Testis (tissue), 5 donors: ENCODE results near the gene RSPH4A. TPM values are rescaled to one million over a fixed set of nuclear protein-coding genes. Genes with fewer than 3 reads are reported as not detected.

Experiments
- DNase-seq: peaks from one replicate; pipeline ENCODE4 v3.0.0-alpha.2; 2019
- H3K27ac ChIP-seq, 2 donors: fragments of 200-600 bp; sonication (generic); one replicate each; pipeline ENCODE4 v1.5.1; 2019
- H3K27me3 ChIP-seq: fragments of 200-600 bp; sonication (generic); one replicate; pipeline ENCODE4 v1.5.1; 2019
- H3K36me3 ChIP-seq: fragments of 200-600 bp; sonication (generic); one replicate; pipeline ENCODE4 v1.5.1; 2017; ENCODE audit warnings: low read depth; ENCODE audit errors: missing control alignments
- H3K4me1 ChIP-seq: fragments of 200-600 bp; sonication (generic); one replicate; pipeline ENCODE4 v1.5.1; 2019
- H3K4me3 ChIP-seq, 2 donors: fragments of 200-600 bp; sonication (generic); one replicate each; pipeline ENCODE4 v1.5.1; 2017 to 2019
- H3K9me3 ChIP-seq: fragments of 200-600 bp; sonication (generic); one replicate; pipeline ENCODE4 v1.5.1; 2017
- CTCF ChIP-seq, 3 experiments: fragments of 450-650 bp in 2 of 3; fragments of 200-600 bp in 1 of 3; sonication (generic) in 1 of 3; IDR thresholded peaks; one replicate each; pipeline ENCODE4 v1.5.1; 2016 to 2019; ENCODE audit warnings: antibody characterized with exemption in 3 of 3, mild to moderate bottlenecking in 2 of 3, moderate library complexity in 1 of 3
- POLR2A ChIP-seq: fragments of 450-650 bp; IDR thresholded peaks from one replicate; pipeline ENCODE4 v1.6.1; 2017; ENCODE audit warnings: antibody characterized with exemption, mild to moderate bottlenecking, moderate library complexity
- WGBS, 2 donors: methylation state at CpG; one replicate each; pipeline ENCODE4 v1.1.5; 2018; 5-methylcytosine and 5-hydroxymethylcytosine counted together
- intact Hi-C: fragments of 100-400 bp; cut with DNase I; formaldehyde crosslinking; loops from one replicate; pipeline ENCODE4 v1.15.1; 2023; ENCODE audit warnings: low total_unique reads
- long read RNA-seq, 2 donors: transcript quantifications; one replicate each; lab custom pipeline, GENCODE V29; 2026
- polyA plus RNA-seq: library from polyadenylated mRNA; stranded (reverse); fragments of 350-450 nt; fragmentation: Illumina TruSeq; extraction: RNeasy Lipid Tissue Mini Kit (QIAGEN cat#74804); gene quantifications from one replicate; pipeline ENCODE4 v1.2.3, GENCODE V29; 2014; ENCODE audit warnings: low read depth, low replicate concordance; ENCODE audit not compliant: insufficient read depth
- total RNA-seq, 2 donors: library from RNA; depleted of rRNA; stranded (reverse); fragments of >200 nt; gene quantifications; one replicate each; pipeline ENCODE4 v1.2.3, GENCODE V29; 2016

Gene RSPH4A
- total RNA-seq = 1 to 10 TPM; 2.1 to 5.2 TPM
- polyA plus RNA-seq = 8.1 TPM
- long read RNA-seq, donor 1 = 0 reads
- long read RNA-seq, donor 2 = 0 reads

GRCh38 chr6:116615937-116616736 lies at the start of gene RSPH4A:
TSS of gene RSPH4A (plus strand) at chr6:116616479. CDS start at chr6:116616624, 145 bp downstream.
- TF ChIP-seq POLR2A = no peak
- TF ChIP-seq CTCF (IDR thresholded peaks at IDR 0.05) = no peak
- no peak within 1 kb of the TSS for H3K27ac ChIP-seq
- H3K27me3 ChIP-seq = no peaks in the 10 kb centered on the region
- intact Hi-C loops = no loop called here
- DNase-seq = peak; percentile 97
- no peaks in the 10 kb centered on the region for H3K9me3 ChIP-seq
- H3K4me1 ChIP-seq = peaks cover 6% of the 10 kb centered on the region
- H3K36me3 ChIP-seq = no peaks in the 10 kb centered on the region
- 0 to 1% methylated on average over 29 of the region's 29 CpGs for WGBS, 2 donors
- peak within 1 kb of the TSS; percentile 57 to 67 for H3K4me3 ChIP-seq

- no peak for DNase-seq
- Histone ChIP-seq H3K36me3 (no peaks in the 10 kb centered on the region), H3K4me1 (peaks cover 14% of the 10 kb centered on the region), H3K4me3 (no peak overlapping the region), H3K9me3 (no peaks in the 10 kb centered on the region), H3K27ac (no peak overlapping the region), H3K27me3 (no peaks in the 10 kb centered on the region)
- TF ChIP-seq CTCF (IDR thresholded peaks at IDR 0.05) (no peak), POLR2A (no peak)
- intact Hi-C loops = no loop called here
Measured at GRCh38 chr6:116568111-116568510, 48.2 kb upstream of the RSPH4A start.

GRCh38 chr6:116568821-116569755 lies 47.2 kb upstream of the RSPH4A start:
- no peak for TF ChIP-seq CTCF (IDR thresholded peaks at IDR 0.05)
- no peak for TF ChIP-seq POLR2A
- H3K27ac ChIP-seq = no peak overlapping the region
- H3K9me3 ChIP-seq = no peaks in the 10 kb centered on the region
- no peaks in the 10 kb centered on the region for H3K36me3 ChIP-seq
- 54 to 65% methylated on average over 7 of the region's 7 CpGs for WGBS, 2 donors
- intact Hi-C loops = no loop called here
- H3K27me3 ChIP-seq = no peaks in the 10 kb centered on the region
- H3K4me3 ChIP-seq = no peak overlapping the region
- no peak for DNase-seq
- H3K4me1 ChIP-seq = peaks cover 14% of the 10 kb centered on the region

- peak within 1 kb of the TSS; percentile 37 to 83 for H3K27ac ChIP-seq
- no peaks in the 10 kb centered on the region for H3K27me3 ChIP-seq
- no peaks in the 10 kb centered on the region for H3K36me3 ChIP-seq
- peak; percentile 99 for DNase-seq
- WGBS, 2 donors = 0 to 1% methylated on average over 36 to 60 of the region's 62 CpGs
- intact Hi-C loops = no loop called here
- TF ChIP-seq POLR2A (peak; percentile 32), CTCF (IDR thresholded peaks at IDR 0.05) (peak in 2 of 3 experiments; percentile 25 to 37)
- no peaks in the 10 kb centered on the region for H3K9me3 ChIP-seq
- peaks cover 14% of the 10 kb centered on the region for H3K4me1 ChIP-seq
- H3K4me3 ChIP-seq = peak within 1 kb of the TSS; percentile 79 to 80
Measured at GRCh38 chr6:116570856-116571682, 45.2 kb upstream of the RSPH4A start, which contains the start of gene RWDD1. TSS of gene RWDD1 (plus strand) at chr6:116571504. CDS start at chr6:116571583, 79 bp downstream.
